ENCODE data around the gene KCNH1.

The KCNH1 gene

GRCh38 chr1:210747890-210748289 lies 386.1 kb downstream of the KCNH1 start:
- DNase-seq, result no peak

GRCh38 chr1:210747112-210747511 lies 386.8 kb downstream of the KCNH1 start:
- DNase-seq, result no peak

GRCh38 chr1:210746024-210746731 lies 387.8 kb downstream of the KCNH1 start:
- no peak for DNase-seq

GRCh38 chr1:210743038-210743437 lies 390.9 kb downstream of the KCNH1 start:
- DNase-seq, result no peak

GRCh38 chr1:210741564-210741963 lies 392.4 kb downstream of the KCNH1 start:
- DNase-seq, result no peak

GRCh38 chr1:210739627-210740026 lies 394.3 kb downstream of the KCNH1 start:
- DNase-seq, result no peak

- no peak for DNase-seq
Observed at GRCh38 chr1:210738256-210738655, 395.7 kb downstream of the KCNH1 start.

GRCh38 chr1:210736713-210737112 lies 397.2 kb downstream of the KCNH1 start:
- no peak for DNase-seq

GRCh38 chr1:210731597-210731996 lies 402.4 kb downstream of the KCNH1 start:
- DNase-seq, result no peak

GRCh38 chr1:210731193-210731592 lies 402.8 kb downstream of the KCNH1 start:
- no peak for DNase-seq

- no peak for DNase-seq
Observed at GRCh38 chr1:210730023-210730422, 403.9 kb downstream of the KCNH1 start.

GRCh38 chr1:210728437-210729149 lies 405.4 kb downstream of the KCNH1 start:
- no peak for DNase-seq

- DNase-seq, result no peak
Observed at GRCh38 chr1:210727709-210728108, 406.2 kb downstream of the KCNH1 start.

- peak; percentile 5 for DNase-seq
Observed at GRCh38 chr1:210726621-210727020, 407.3 kb downstream of the KCNH1 start.

- no peak for DNase-seq
Observed at GRCh38 chr1:210724768-210725167, 409.2 kb downstream of the KCNH1 start.

- no peak for DNase-seq
Observed at GRCh38 chr1:210723646-210724045, 410.3 kb downstream of the KCNH1 start.

- DNase-seq, result no peak
Observed at GRCh38 chr1:210722410-210723081, 411.4 kb downstream of the KCNH1 start.

- no peak for DNase-seq
Observed at GRCh38 chr1:210715072-210715471, 418.9 kb downstream of the KCNH1 start.

GRCh38 chr1:210711825-210712612 lies 421.9 kb downstream of the KCNH1 start:
- DNase-seq, result no peak

GRCh38 chr1:210709701-210710100 lies 424.2 kb downstream of the KCNH1 start:
- DNase-seq, result no peak

GRCh38 chr1:210707300-210708240 lies 426.4 kb downstream of the KCNH1 start:
- DNase-seq, result no peak

- DNase-seq, result no peak
Observed at GRCh38 chr1:210706246-210706645, 427.7 kb downstream of the KCNH1 start.

Data from activated CD4-positive, alpha-beta T cell treated with anti-CD3 and anti-CD28 coated beads, Interleukin-2, amount 50 U/mL, for 1 hour (primary cell).